Duodenal mucosa (tissue), 2 donors: ENCODE results near the gene CNTN2.

Experiments used
- H3K27ac ChIP-seq: one replicate; pipeline ENCODE4 v1.7.0; 2013; ENCODE audit warnings: low read depth, low read length
- H3K27me3 ChIP-seq, 2 donors: one replicate each; pipeline ENCODE4 v1.7.0; 2013; ENCODE audit warnings: low read length in 2 of 2, control low read depth in 1 of 2; ENCODE audit not compliant: insufficient read depth in 2 of 2, control insufficient read depth in 1 of 2
- H3K36me3 ChIP-seq, 2 donors: one replicate each; pipeline ENCODE4 v1.7.0; 2013; ENCODE audit warnings: low read length in 2 of 2, control low read depth in 1 of 2; ENCODE audit not compliant: insufficient read depth in 2 of 2, control insufficient read depth in 1 of 2
- H3K4me1 ChIP-seq, 2 donors: one replicate each; pipeline ENCODE4 v1.7.0; 2013; ENCODE audit warnings: low read length in 2 of 2, control low read depth in 1 of 2; ENCODE audit not compliant: insufficient read depth in 2 of 2, control insufficient read depth in 1 of 2
- H3K4me3 ChIP-seq, 2 donors: one replicate each; pipeline ENCODE4 v1.7.0; 2013; ENCODE audit warnings: low read length in 2 of 2, low read depth in 1 of 2
- H3K9ac ChIP-seq, 2 donors: one replicate each; pipeline ENCODE4 v1.7.0; 2013; ENCODE audit warnings: low read length in 2 of 2, low read depth in 1 of 2
- H3K9me3 ChIP-seq, 2 donors: one replicate each; pipeline ENCODE4 v1.7.0; 2013; ENCODE audit warnings: low read length in 2 of 2, control low read depth in 1 of 2; ENCODE audit not compliant: control insufficient read depth in 1 of 2

The CNTN2 gene

GRCh38 chr1:205042911-205043806 is at the start of gene CNTN2:
TSS of gene CNTN2 (plus strand) at chr1:205043212. CDS start at chr1:205053186, 9,974 bp downstream.
- Histone ChIP-seq H3K27ac (no peak within 1 kb of the TSS), H3K4me3 (no peak within 1 kb of the TSS), H3K36me3 (no peaks in the 10 kb centered on the region), H3K9ac (no peak within 1 kb of the TSS), H3K4me1 (no peaks in the 10 kb centered on the region), H3K27me3 (peaks cover 49 to 58% of the 10 kb centered on the region in 2 donors), H3K9me3 (no peaks in the 10 kb centered on the region)

- Histone ChIP-seq H3K27ac (no peak overlapping the region), H3K4me3 (no peak overlapping the region), H3K9ac (no peak overlapping the region), H3K36me3 (no peaks in the 10 kb centered on the region), H3K27me3 (no peaks in the 10 kb centered on the region), H3K4me1 (no peaks in the 10 kb centered on the region), H3K9me3 (no peaks in the 10 kb centered on the region)
Observed at GRCh38 chr1:204994086-204994862, 48.7 kb upstream of the CNTN2 start.

GRCh38 chr1:204996981-204997380 is 46.0 kb upstream of the CNTN2 start:
- Histone ChIP-seq H3K36me3 (no peaks in the 10 kb centered on the region), H3K4me3 (no peak overlapping the region), H3K4me1 (no peaks in the 10 kb centered on the region), H3K27me3 (peaks cover 0 to under 1% of the 10 kb centered on the region in 2 donors), H3K27ac (no peak overlapping the region), H3K9me3 (no peaks in the 10 kb centered on the region), H3K9ac (no peak overlapping the region)

GRCh38 chr1:204997591-204998355 is 45.2 kb upstream of the CNTN2 start:
- no peak overlapping the region for H3K4me3 ChIP-seq
- peaks cover 0 to 6% of the 10 kb centered on the region in 2 donors for H3K27me3 ChIP-seq
- H3K9ac ChIP-seq, result no peak overlapping the region
- H3K27ac ChIP-seq, result no peak overlapping the region
- H3K9me3 ChIP-seq, result no peaks in the 10 kb centered on the region
- H3K4me1 ChIP-seq, result peaks cover 0 to 4% of the 10 kb centered on the region in 2 donors
- no peaks in the 10 kb centered on the region for H3K36me3 ChIP-seq

GRCh38 chr1:205001162-205001561 is 41.9 kb upstream of the CNTN2 start:
- no peaks in the 10 kb centered on the region for H3K36me3 ChIP-seq
- H3K4me1 ChIP-seq, result peaks cover 7 to 15% of the 10 kb centered on the region in 2 donors
- H3K9me3 ChIP-seq, result no peaks in the 10 kb centered on the region
- no peak overlapping the region for H3K9ac ChIP-seq
- H3K4me3 ChIP-seq, result no peak overlapping the region
- H3K27me3 ChIP-seq, result peaks cover 6 to 7% of the 10 kb centered on the region in 2 donors
- H3K27ac ChIP-seq, result no peak overlapping the region

GRCh38 chr1:205002705-205003104 is 40.3 kb upstream of the CNTN2 start:
- Histone ChIP-seq H3K36me3 (no peaks in the 10 kb centered on the region), H3K9ac (no peak overlapping the region), H3K9me3 (no peaks in the 10 kb centered on the region), H3K4me3 (no peak overlapping the region), H3K4me1 (peaks cover 7 to 15% of the 10 kb centered on the region in 2 donors), H3K27ac (no peak overlapping the region), H3K27me3 (peaks cover 6 to 7% of the 10 kb centered on the region in 2 donors)

GRCh38 chr1:205003358-205004131 is 39.5 kb upstream of the CNTN2 start:
- Histone ChIP-seq H3K4me1 (peaks cover 7 to 15% of the 10 kb centered on the region in 2 donors), H3K36me3 (no peaks in the 10 kb centered on the region), H3K4me3 (no peak overlapping the region), H3K27me3 (peaks cover 6 to 7% of the 10 kb centered on the region in 2 donors), H3K9ac (no peak overlapping the region), H3K27ac (no peak overlapping the region), H3K9me3 (no peaks in the 10 kb centered on the region)

GRCh38 chr1:205004351-205004750 is 38.7 kb upstream of the CNTN2 start:
- H3K27ac ChIP-seq, result no peak overlapping the region

GRCh38 chr1:205008896-205009295 is 34.1 kb upstream of the CNTN2 start:
- peaks cover 0 to 2% of the 10 kb centered on the region in 2 donors for H3K27me3 ChIP-seq
- H3K36me3 ChIP-seq, result no peaks in the 10 kb centered on the region
- no peak overlapping the region for H3K27ac ChIP-seq
- H3K9me3 ChIP-seq, result no peaks in the 10 kb centered on the region
- no peak overlapping the region for H3K4me3 ChIP-seq
- H3K9ac ChIP-seq, result no peak overlapping the region
- H3K4me1 ChIP-seq, result no peaks in the 10 kb centered on the region

More at GRCh38 chr1:205004351-205004750, 38.7 kb upstream of the CNTN2 start:
- H3K36me3 ChIP-seq, result no peaks in the 10 kb centered on the region
- peaks cover 6 to 7% of the 10 kb centered on the region in 2 donors for H3K27me3 ChIP-seq
- H3K9me3 ChIP-seq, result no peaks in the 10 kb centered on the region
- H3K4me3 ChIP-seq, result no peak overlapping the region
- peaks cover 7 to 15% of the 10 kb centered on the region in 2 donors for H3K4me1 ChIP-seq
- no peak overlapping the region for H3K9ac ChIP-seq
